GM18507 (cell line): Measurements from ENCODE around the gene PLCG1.

Experiments
- DNase-seq: peaks from one replicate; pipeline ENCODE4 v3.0.0; 2011; ENCODE audit warnings: low read depth; ENCODE audit not compliant: insufficient read length; ENCODE audit errors: extremely low spot score
- FAIRE-seq: peaks from 2 replicates; lab custom pipeline; 2011; peaks lifted over from hg19 to GRCh38; lab: Jason Lieb, UNC

PLCG1 gene

DNA sequence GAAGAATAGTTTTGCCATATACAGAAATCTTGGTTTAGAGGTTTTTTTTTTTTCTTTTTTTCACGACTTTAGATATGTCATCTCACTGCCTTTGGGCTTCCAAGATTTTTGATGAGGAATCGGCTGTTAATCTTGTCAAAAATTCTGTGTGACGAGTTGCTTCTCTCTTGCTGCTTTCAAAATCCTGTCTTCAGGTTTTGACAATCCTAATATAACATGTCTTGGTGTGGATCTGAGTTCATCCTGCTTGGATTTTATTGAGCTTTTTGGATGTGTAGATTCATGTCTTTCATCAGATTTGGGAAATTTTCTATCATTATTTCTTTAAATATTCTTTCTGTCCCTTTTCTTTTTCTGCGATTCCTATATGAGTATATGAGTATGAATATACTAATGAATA, 61.1 kb downstream of the PLCG1 start:
- FAIRE-seq: no peak

DNA sequence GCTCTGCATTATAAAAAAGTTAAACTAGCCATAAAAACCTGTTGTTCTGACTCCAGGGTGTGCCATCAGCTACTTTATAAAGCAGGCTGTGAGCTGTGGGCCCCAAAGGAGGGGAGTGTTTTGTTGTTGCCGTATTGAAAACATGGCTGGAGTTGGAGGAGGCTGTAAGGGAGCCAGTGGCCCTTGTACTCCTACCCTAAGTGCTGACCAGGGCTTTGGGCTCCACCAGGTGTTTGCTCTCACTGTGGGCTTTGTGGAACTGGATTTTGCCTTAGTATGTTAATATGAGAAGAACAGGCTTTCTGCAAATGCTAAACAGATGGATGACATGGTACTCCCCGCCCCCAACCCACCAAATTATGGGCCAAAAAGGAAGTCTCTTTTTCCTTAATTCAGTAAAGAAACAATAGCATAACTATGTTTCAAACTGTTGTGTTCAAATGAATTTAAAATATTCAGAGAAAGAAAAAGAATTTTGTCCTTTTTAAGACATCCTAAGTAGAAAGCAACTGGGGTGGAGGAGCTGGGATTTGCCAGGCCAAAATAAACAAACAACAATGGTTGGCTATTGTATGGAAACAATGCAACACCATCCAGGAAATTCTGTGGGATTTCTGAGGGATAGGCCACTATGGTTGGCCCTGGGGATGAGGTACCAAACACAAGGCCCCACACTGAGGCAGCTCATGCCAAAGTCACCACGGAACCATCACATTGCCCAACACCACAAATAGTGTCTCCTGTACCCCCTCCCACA, 63.3 kb downstream of the PLCG1 start:
- FAIRE-seq: no peak
- no peak for DNase-seq

More for the DNA sequence above, 61.1 kb downstream of the PLCG1 start:
- no peak for DNase-seq

DNA sequence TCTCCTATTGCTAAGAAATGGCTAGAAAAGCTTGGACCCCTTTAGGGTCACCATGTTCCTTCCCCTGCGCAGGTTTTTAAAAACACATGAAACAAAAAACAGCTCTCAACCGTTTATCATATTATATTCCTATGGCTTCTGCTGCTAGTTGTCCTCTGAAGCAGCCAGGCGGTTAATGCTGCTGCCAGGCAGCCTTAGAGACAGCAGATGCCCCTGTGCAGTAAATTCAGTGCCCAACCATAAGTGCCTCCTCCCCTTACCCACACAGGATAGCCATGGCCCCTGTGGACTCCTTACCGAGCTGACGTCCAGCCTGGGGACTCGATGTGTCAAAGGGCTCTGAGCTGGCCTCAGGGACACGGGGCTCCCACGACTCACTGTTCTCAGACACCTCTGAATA, 64.4 kb downstream of the PLCG1 start:
- DNase-seq (no peak), FAIRE-seq (no peak)

DNA sequence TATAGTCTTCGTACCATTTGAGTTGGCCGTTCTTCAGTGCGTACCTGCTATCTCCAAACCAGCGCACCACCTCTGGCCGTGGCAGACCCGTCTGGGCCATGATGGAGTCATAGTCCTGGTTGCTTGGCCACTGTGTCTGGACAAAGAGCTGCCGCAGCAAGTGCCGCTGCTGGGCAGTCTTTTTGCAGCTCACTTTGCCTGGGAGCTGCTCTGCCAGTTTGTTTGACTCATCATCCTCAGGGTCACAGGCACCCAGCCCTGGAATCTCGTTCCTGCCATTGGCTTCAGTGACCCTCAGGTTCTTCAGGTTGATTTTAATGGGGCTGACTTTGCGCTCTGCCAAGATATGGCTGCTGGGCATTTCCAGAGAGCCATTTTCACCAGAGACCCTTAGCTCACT, 65.1 kb downstream of the PLCG1 start:
- no peak for DNase-seq
- FAIRE-seq: no peak

DNA sequence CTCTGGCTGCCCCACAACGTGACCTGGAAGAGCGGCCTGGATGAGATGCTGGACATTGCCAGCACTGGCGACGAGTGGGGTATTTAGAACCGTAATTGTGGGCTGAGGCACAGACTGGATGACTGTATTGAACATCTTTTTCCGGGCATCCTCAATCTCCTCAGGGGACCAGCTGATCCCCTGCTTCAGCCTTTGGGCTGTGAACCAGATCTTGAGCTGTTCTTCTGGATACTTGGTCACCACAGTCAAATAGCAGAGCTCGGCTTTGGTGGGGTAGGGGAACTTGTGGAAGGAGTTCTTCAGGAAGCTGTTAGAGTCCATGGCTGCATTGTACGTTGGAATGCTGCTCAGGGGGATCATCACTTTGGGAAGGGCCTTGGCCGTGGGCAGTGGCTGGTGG, 66.3 kb downstream of the PLCG1 start:
- FAIRE-seq (no peak), DNase-seq (no peak)

DNA sequence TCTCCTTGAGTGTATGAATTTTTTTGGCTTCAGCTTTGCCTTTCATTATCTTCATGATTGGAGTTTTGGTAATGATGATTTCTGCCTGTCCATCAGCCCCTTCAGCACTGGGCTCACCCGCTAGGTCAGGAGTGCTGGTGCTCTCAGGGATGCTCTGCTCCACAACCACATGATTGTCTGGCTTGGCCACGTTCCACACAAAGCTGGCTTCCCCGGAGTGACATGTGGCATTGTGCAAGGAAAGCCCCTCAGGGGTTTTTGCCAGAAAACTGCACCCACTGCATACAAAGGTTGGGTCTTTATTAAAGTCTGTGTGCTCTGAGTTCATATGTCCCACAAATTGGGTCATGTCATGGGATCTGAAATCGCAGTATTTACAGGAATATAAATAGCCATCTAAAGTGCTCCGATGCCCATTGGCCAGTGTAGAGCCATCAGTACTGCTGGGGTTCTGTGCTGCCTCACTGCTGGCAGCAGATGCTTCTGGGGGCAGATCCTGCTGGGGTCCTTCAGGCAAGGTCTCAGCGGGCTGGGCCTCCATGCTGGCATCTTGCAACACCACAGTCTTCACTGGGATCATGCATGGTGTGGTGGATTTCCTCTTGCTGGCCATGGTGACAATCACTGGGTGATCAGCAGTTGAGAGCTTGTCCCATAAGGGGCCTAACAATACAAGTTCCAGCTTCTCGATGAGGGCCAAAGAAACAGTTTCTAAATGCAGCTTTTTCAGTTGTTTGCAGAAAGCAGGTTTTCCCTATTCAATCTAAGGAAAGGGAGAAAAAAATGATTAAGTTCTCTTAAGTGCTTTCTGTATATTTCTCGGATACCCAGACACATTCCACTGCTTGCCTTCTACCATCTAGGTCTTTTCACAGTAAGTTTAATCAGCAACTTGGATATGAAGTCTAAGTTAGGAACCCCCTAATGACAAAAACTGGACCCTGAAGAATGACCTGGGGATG, 67.2 kb downstream of the PLCG1 start:
- no peak for FAIRE-seq

DNA sequence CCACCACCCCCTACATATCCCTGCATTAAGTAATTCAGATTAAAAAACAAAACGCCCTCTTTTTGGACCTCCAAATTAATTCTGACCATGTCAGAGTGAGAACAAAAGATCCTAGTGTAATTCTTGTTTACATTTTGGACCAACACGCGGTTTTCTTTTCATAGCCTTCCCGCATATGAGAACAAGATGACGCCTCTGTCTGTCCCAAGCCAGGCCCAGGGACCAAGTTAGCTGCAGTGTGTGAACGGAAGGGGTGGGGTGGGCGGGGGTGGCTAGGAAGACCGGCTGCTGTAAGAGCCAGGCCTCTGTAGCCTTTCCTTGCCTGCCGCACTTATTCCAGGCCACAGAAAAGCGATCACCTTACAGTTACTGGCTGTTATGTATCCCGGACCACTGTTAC, 68.0 kb downstream of the PLCG1 start:
- no peak for FAIRE-seq
- DNase-seq: no peak

More for the DNA sequence above, 67.2 kb downstream of the PLCG1 start:
- DNase-seq: no peak

DNA sequence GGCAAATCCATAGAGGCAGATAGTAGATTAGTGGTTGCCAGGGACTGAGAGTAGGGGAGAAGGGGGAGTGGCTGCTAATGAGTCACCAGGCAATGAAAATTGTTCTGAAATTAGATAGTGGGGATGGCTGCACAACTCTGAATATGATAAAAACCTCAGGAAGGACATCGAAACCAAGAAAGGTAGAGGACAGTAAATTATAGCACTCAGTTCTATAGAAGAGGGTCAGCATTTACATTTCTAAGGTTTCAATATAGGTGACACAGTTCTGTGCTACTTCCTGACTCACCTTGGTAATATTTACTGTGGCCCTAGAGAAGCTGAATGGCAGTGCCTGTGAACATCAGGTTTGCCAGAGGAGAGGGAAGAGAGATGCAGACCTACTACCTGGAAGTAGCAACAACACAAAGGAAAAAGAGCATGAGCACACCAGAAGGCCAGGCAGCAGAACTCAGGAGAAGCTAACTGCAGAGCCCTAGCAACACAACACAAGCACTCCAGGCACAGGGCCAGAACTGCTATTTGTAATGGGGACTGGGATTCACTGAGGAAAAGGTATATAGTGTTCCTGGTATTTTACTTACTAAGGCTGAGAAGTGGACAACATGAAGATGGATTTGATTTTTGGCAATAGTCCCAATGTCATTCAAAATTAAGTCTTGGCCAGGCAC, 75.9 kb downstream of the PLCG1 start:
- no peak for FAIRE-seq
- no peak for DNase-seq

DNA sequence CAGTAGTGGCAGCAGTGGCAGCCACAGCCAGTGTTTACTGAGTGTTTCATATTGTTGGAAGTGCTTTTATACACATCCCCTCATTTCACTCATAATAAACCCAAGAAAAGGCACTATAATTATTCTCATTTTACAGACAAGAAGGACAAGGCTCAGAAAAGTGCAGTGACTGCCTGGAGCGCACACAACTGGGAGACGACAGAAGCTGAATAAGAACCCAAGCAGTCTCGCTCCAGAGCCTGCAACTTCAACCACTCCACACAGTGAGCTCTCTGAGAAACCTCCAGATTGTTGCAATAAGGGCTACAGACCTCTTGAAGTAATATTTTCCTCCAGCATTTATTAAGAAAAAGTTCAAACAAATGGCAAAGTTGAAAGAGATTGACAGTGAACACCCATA, 76.9 kb downstream of the PLCG1 start:
- FAIRE-seq: no peak
- no peak for DNase-seq

DNA sequence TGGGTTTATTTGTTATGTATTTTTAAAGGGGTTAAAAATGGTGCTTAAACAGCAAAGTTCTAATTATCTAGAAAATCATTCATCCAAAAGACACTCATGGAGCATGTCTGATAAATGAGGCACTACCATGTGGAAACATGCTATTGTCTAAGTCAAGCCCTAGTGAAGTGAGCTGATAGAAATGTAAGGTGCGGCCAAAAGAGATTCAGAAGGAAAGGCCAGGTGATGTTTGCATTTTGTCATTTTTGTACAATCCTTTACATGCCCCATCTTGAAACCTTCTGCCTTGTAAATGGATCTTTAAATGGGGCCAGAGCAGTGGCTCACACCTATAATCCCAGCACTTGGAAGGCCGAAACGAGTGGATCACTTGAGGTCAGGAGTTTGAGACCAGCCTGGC, 77.3 kb downstream of the PLCG1 start:
- no peak for DNase-seq
- no peak for FAIRE-seq

DNA sequence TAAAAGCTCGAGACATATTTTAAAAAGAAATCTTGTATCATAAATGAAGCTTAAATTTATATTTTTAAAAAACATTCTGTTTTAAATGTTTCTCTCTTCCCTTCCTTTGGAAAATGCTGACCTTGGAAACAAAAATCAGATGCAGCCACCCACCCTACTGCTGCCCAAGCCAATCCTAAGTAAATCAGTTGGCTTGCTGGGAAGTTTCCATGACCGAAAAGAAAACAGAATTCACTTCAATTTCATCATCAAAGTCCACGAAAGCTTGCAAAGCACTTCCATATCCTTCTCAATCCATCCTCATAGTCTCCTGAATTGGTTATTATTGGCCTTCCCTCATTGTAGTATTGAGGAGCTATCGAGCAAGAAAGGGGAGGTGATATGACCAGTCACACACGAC, 80.1 kb downstream of the PLCG1 start:
- FAIRE-seq (no peak), DNase-seq (no peak)

DNA sequence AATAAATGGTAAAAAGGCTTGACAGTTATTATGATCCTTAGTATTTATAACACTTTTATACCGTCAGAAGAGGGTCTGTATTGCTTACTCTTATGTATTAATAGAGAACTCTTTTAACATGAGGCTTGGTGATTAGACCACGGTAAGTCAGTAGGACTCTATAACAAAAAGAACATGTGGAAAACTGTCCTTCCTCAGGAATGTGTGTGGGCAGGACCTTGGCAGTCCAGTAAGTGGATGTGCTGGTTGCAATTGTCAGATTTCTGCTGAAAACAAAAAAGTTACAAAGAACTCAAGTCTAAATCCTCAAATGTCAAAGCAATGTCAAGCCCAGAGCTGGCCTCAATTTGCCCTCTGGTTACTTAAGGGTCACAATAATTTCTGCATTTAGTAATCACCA, 81.1 kb downstream of the PLCG1 start:
- DNase-seq (no peak), FAIRE-seq (no peak)

DNA sequence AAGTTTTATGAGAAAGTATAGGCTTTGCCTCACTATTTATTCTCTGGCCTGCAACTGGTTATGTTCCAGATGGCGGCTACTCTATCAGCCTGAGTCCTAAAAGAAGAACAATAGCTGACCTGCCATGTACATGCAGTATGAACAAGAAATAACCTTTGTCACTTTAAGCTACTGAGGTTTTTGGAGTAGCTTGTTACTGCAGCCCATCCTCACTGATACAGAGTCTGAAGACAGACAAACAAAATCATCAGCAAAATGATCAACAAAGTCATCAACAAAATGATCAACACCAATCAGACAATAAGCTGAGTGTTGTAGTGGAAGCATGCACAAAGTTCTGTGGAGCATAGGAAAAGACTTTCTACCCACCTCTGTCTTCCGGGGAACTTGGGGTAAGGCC, 82.5 kb downstream of the PLCG1 start:
- FAIRE-seq (no peak), DNase-seq (no peak)

DNA sequence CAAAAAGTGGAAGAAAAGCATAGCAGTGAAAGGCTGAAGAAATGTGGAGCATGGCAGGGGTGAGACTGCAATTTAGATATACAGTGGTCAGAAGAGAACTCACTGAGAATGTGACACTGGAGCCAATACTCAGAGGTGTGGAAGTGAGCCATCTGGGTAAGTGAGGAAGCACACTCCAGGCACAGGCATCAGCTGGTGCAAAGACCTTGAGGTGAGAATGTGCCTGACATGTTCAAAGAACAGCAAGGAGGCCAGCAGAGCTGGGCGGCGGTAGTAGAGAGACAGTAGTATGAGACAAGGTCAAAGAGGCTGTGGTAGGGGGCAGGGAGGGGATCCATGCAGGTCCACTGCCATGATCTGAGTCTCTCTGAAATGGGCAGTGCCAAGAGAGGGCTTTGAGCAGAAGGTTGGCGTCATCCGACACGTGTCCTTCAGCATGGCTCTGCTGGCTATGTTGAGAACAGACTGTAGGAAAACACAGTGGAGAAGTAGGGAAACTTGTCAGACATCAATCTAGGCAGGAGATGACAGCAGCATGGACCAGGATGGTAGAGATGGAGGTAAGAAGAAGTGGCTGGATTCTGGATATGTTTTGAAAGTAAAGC, 84.4 kb downstream of the PLCG1 start:
- DNase-seq: no peak
- FAIRE-seq: no peak

DNA sequence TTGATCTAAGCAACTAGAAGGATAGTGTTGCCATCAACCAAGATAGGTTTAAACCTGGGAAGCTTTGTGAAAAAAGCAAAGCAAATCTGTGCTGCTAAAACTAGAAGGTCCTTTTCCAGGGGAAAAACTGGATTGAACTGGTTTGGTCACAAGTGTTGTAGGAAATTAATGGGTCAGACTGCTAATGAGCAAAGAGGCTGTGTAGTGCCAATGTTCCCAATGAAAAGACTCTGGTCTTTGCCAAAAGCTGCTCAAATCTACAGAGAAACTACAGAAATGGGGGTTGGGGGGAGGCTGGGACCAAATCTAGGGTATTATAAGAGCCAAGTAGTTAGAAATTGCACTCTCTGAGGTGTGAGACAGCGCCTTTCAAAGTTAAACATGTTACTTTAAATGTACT, 85.0 kb downstream of the PLCG1 start:
- FAIRE-seq (no peak), DNase-seq (no peak)

DNA sequence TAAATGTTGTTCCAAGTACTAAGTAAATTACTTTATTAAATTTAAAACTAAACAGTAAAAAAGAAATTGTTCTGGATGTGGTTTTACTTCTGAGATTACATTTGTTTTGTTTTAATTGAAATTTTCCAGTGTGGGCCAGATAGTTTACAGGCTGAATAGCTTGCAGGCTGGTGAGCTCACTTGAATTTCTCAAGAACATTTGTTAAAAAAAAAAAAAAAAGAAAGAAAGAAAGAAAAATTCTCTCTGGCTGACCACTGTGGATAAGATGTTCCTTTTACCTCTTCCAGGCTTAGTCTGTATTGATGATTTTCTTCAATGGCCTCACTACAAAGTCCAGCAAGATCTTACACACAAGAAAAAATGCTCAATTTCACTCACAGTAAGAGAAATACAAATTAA, 85.4 kb downstream of the PLCG1 start:
- DNase-seq (no peak), FAIRE-seq (no peak)

DNA sequence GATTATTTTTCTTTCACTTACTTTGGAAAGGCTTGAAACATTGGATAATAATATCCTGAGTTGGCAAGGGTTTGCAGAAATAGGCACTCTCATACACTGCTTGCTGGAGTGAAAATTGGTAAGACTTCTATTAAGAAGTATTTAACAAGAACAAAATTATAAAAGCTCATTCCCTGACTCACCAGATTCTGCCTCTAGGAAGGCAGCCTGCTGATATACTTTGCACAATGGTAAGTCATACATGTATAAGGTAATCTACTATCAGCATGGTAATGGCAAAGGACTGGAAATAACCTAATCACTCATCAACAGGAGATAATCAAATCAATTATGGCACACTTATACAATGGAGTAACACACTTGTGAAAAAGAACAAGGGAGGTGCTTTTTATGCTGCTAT, 85.8 kb downstream of the PLCG1 start:
- no peak for DNase-seq
- no peak for FAIRE-seq

DNA sequence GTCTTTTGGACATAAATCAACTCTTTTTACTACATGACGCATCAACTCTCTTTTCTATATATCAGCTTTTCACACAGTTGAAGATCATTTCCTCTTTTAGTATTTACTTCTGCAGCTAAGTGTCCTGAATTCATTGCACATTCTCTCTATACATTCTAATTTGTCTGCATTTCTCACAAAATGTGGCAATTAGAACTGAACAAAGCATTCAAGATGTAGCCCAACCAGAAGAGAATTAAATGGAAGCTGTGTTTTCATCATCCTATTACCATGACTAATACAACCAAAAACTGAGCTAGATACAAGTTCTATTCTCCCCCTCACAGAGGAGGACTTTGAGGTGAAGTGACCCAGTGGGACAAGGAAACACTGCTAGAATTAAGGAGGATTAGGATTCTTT, 86.9 kb downstream of the PLCG1 start:
- no peak for FAIRE-seq

DNA sequence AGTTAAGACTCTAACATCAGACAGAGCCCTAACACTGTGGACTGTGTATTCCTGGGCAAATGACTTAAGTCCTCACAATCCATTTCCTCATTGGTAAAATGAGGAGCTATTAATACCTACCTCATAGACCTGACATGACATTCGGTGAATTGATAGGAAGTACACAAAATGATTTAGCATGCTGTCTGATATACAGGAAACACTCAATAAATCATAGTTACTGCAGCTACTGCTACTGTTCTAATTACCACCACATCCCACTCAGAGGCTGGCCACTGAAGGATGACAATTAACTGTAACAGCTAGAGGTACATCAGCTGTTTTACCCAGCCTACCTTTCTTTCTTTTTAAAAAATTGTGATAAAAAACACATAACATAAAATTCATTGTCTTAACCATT, 87.7 kb downstream of the PLCG1 start:
- FAIRE-seq (no peak), DNase-seq (no peak)

More for the DNA sequence above, 86.9 kb downstream of the PLCG1 start:
- no peak for DNase-seq

DNA sequence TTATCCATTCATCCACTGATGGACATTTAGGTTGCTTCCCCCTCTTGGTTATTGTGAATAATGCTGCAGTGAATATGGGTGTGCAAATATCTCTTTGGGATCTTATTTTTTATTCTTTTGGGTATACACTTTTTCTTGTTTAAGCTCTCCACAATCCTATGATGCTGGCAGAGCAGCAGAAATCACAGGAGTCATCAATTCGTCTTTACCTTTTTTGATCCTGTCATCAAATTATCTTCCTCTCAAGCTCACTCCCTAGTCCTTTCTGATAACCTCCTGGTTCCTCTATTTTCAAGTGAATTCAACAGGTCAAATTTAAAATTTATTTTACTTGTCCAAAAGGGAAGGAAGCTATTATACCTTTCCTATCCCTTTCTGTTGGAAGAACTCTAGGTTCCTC, 89.1 kb downstream of the PLCG1 start:
- FAIRE-seq: no peak
- DNase-seq: no peak
